Measurements from ENCODE around the gene SNRNP40.

GRCh38 chr1:31310198-31310597, 13.6 kb upstream of the SNRNP40 start:
- TF ChIP-seq CTCF (IDR thresholded peaks at IDR 0.05) (no peak), POLR2A (IDR thresholded peaks at IDR 0.05) (no peak)
